HG03439 (cell line): Measurements from ENCODE around the gene COL27A1.

Experiments used
- ATAC-seq: cut with Tn5 transposase; IDR thresholded peaks from one replicate; pipeline ENCODE4 v1.9.1; 2021; ENCODE audit warnings: mild to moderate bottlenecking, moderate library complexity; ENCODE audit not compliant: unreplicated experiment

The COL27A1 gene

DNA sequence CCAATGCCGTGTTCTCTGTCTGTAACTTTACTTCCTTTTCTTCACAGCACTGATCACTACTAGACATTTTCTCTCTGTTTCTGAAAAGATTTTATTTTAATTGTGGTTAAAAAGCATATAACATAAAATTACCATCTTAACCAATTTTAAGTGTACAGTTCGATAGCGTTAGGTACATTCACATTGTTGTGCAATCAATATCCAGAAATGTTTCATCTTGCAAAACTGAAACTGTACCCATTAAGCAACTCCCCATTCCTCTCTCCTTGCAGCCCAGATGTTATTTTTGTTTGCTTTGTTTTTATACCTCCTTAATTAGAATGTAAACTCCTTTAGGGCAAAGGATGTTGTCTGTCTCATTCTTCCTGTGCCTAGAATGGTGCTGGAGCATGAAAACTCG is 47.5 kb downstream of the COL27A1 start:
- ATAC-seq = no peak

DNA sequence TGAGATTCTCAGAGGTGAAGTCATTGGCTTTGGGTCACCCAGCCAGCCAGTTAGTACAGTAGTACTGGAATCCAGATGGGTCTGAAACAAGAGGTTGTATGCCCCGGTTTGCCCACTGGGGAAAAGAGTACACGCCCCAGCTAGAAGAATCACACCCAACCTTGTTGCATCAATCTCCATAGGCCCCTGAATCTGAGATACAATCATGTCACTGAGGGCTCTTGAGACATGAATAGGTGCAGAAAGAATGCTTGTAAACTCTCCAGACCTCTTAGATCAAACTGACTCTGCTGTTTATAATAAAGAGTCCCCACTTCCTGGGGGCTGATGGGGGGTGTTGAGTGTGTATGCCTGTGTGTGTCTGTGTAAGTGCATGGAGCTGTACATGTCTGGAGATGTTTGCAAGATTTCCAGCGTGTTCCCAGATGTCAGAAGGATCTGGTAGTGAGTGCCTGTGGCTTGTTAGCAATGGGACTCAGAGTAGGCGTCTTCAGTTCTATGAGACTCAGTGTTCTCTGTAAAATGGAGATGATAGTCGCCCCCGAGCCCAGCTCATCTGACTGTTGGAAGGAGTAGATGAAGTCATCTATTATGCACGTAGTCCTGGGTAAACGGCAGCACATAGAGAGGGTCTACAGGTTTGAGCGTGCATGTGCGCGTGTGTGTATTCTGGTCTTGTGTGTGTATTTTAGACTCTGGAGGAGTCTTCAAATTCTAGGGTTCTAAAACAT is 48.2 kb downstream of the COL27A1 start:
- ATAC-seq = no peak

DNA sequence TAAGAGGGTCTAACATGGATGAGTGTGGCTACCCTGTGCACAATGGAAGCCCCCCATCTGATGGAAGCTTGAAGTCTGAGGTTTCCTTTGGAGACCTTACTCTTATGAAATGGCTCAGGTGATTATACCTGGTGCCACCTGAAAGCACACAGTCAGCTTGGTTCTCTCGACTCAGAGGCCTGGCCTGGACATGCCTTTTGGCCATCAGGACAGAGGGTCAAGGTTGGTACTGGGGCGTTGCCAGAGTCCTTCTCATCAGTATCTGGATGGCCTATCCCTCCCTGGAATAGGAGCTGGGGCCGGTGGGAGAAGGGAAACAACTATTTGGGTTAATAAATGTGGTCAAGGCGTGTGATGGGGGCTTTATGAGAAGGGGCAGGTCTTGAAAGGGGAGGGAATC is 48.9 kb downstream of the COL27A1 start:
- ATAC-seq = no peak

DNA sequence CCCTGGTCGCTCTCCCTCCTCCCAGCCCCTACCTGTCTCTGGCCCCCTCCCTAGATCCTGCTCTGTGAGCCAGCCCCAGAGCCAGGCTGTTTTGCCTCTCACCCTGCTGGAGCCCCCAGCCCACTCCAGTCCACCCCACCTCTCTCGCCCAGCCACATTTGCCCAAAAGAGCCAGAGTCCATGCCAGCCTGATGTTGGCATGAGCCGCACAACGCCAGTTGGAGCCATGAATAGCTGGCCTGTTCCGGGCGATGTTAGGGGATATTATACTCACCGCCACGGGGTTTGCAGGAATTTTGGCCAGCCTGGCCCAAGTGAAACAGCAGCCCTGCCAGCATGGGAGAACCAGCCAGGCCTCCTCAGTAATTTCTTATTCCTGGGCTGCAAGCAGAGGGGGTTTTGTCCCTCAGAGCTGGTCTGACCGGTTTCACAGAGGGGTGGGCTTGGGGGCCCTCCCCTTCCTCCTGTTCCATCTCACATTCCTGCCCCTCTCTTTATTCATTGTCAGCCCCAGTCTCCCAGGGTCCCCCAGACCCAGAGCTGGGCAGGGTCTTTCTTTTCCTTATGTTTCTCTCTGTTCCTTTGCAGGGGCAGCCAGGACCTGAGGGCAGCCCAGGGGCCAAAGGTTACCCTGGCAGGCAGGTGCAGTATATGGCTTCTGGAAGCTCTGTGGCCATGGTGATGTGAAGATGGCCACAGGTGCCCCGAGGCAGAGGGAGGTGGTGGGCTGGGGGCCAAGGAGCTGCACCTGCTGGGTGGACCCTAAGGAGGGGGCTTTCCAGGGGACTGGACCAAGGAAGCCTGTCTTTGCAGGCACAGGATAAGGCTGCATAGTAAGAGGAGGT is 50.1 kb downstream of the COL27A1 start:
- no peak for ATAC-seq

GRCh38 chr9:114206221-114206789 is 51.0 kb downstream of the COL27A1 start:
- ATAC-seq = no peak

- no peak for ATAC-seq
These were observed 51.9 kb downstream of the COL27A1 start for GRCh38 chr9:114207034-114207810.

DNA sequence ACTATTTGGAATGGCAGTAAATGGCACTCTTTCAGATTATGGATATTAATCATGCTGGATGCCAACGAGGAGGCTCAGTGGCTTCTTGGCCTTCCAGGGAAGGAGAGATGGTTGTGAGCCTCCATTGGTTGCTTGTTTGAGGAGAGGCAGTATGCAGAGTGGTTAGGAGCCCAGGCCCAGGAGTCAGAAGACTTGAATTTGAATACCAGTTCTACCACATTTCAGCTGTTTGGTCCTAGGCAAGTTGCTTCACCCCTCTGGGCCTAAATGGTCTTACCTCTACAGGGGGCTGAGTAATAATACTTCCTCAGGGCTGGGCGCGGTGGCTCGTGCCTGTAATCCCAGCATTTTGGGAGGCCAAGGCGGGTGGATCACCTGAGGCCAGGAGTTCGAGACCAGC is 52.5 kb downstream of the COL27A1 start:
- no peak for ATAC-seq

DNA sequence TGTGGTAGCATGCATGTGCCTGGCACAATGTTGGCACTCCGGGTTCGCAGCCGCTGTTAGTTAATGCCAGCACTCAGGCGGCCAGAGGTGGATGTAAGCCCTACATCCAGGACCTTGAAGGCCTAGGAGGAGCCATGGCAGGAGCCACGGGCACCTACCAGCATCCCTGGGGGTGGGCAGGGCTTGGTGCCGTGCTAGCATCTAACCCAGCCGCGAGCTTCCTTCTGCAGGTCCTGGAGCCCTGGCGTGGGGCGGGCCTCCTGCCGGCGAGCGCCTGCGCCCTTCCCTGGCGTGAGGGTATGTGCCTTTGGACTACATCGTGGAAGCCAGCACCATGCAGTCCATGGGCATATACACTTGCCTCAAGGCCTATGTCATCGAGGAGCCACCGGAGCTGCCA is 53.8 kb downstream of the COL27A1 start:
- ATAC-seq = no peak

DNA sequence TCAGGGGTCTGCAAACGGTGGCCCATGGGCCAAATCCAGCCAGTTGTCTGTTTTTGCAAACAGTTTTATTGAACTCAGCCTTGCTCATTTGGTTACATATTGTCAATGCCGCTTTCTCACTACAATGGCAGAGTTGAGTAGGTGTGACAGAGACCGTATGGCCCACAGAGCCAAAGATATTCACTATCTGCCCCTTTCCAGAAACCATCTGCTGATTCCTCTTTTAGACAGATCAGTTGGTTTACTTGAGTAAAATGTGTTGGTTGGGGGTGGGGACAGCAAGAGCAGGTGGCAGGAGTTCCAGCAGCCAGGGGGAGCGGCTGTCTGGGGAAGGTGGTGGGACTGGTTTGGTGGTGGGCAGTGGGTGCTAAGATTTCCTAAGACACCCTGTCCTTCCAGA is 54.8 kb downstream of the COL27A1 start:
- ATAC-seq = no peak

GRCh38 chr9:114210691-114211276 is 55.4 kb downstream of the COL27A1 start:
- no peak for ATAC-seq

DNA sequence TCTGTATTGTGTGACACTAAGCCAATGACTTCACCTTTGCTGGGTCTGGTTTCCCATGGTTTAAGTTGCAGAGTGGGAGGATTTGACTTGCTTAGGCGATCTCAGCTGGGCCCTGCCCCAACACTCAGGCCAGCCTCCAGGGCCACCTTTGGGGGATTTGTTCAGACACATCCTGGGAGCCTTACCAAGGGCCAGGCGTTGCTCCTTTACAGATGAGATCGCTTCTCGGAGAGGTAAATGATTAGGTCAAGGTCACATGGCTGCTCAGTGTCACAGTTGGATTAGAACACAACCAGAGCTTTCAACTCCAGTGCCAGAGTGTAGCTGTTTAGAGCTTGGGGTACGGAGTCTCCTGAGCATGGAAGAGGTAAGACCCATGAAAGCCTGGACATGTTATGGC is 57.5 kb downstream of the COL27A1 start:
- ATAC-seq = no peak

- no peak for ATAC-seq
These were observed 58.2 kb downstream of the COL27A1 start for GRCh38 chr9:114213566-114213965.

DNA sequence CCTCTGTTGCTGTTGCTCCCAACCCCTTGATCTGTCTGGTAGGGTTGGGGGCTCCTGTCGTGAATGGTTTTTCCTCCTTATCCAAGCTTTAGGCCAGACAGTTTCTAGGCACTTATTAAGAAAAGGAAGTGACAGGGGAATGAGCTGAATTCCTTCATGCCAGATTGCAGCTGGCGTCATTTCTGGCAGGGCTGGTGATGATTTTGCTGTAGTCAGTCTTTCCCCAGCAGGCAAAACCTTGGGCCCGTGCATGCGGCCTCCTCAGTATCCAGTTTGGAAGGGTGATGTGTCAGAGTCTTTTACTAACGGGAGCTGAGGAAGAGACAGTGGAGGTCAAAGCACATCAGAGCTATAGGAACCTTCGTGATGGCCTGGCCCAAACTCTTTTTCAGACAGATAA is 58.8 kb downstream of the COL27A1 start:
- ATAC-seq = no peak

DNA sequence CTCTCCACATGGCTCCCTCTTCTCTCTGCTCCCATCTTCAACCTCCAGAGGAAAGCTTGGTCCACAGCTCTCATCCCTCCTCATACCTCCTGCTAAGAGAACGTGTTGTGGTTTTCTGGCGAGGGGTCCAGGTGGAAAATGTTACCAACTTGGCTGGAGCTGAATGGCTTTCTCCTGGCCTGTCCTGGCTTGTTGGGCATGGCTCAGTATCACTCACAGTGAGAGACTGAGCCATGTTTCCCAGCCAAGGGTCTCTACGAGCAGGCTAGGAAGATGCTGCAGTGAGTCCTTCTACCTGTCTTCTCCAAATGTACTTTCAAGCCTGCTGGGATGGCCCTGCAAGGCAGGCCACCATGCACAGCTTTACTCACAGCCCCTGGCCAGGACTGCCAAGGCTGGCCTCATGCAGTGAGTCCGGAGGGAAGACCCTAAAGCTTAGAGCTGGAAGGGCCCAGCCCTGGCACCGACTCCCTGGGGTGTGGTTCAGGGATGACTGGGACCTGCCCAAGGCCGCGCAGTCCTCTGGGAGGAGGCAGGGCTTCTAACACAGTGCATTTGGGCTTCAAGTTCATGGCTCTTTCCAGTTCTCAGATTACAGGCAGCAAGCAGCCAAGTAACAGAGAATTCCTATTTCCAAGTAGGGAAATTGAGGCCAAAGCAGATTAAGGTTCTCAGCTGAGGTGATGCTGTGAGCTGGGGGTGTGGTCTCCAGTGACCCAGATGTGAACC is 59.5 kb downstream of the COL27A1 start:
- no peak for ATAC-seq

DNA sequence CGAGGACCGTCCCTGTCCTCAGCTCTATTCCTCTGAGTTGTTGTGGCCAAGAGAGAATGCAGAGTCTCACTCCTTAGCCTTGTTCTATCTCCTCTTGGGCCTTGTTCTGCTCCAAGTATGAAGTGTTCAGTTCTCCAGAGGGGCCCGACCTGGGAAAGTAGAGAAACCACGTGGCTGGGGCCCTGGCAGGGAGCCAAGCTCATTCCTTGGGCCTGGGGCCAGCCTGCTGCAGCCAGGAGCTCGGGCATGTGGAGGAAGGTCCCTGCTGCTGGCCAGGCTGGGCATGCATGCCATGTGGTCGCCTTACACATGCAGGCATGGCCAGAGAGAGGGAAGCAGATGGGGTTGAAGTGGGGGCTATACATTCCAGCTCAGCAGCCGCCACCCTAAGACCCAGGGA is 60.7 kb downstream of the COL27A1 start:
- no peak for ATAC-seq

DNA sequence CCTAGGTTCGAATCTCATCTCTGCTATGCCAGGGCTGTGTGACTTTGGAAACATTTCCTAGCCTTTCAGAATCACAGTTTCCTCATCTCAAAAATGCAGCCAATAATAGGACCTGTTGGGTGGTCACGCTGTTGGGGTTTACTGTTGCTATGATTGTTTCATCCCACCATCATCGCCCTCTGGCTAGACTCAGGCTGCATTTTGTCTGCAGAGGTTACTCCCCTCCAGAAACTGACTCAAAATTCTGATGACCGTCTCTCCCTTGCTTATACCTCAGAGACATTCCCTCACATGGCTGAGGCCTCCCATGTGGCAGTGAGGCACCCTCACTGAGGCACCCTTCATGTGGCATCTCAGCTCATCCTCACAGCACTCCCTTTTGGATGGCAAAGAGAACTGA is 61.6 kb downstream of the COL27A1 start:
- ATAC-seq = no peak

- ATAC-seq = no peak
These were observed 63.2 kb downstream of the COL27A1 start for GRCh38 chr9:114218264-114219120.

GRCh38 chr9:114220061-114220541 is 64.8 kb downstream of the COL27A1 start:
- ATAC-seq = no peak
